ENCODE results near the gene CLSTN2.

GRCh38 chr3:140011611-140012277, 76.8 kb downstream of the CLSTN2 start:
- TF ChIP-seq CTCF (IDR thresholded peaks at IDR 0.05; ENCODE audit: low read depth, low read length, poor library complexity, severe bottlenecking) (no peak), EZH2phosphoT487 (IDR thresholded peaks at IDR 0.05; ENCODE audit: borderline replicate concordance, low read length) (no peak)

Measured in DOHH2 (cell line).